HCT116 (cell line): ENCODE results near the gene KPNA3. TPM values are rescaled to one million over a fixed set of nuclear protein-coding genes. Genes with fewer than 3 reads are reported as not detected.

Source experiments
- ATAC-seq: fragments of 200-7000 bp; cut with Tn5 transposase; 2 replicates; pipeline ENCODE4 v1.9.1; 2020; ENCODE audit warnings: mild to moderate bottlenecking, moderate library complexity
- BruUV-seq: library from RNA; stranded (reverse); fragments of 400-500 nt; replicated peaks from 2 replicates; lab custom pipeline; 2021; lab: Mats Ljungman, UMichigan
- CTCF ChIA-PET: fragments of 300-600 bp; sonication (Branson Sonifier 250); formaldehyde crosslinking; loops from one replicate; lab custom pipeline; 2021; ENCODE audit warnings: antibody characterized with exemption; lab: Charles Lee
- POLR2A ChIA-PET: fragments of 300-600, 350-600 bp; sonication (Branson Sonifier 250); formaldehyde crosslinking; loops from one replicate; lab custom pipeline; 2021; ENCODE audit warnings: antibody characterized with exemption; lab: Charles Lee
- RAD21 ChIA-PET, 2 experiments: fragments of 300-600 bp; sonication (Branson Sonifier 250); formaldehyde crosslinking; loops; one replicate each; lab custom pipeline; 2023; ENCODE audit warnings: low total read pairs in 2 of 2; ENCODE audit not compliant: uncharacterized antibody in 2 of 2, unreplicated experiment in 2 of 2, low non-redundant PET in 1 of 2; lab: Charles Lee
- DNase-seq: peaks from one replicate; pipeline ENCODE4 v3.0.0-alpha.2; 2010; ENCODE audit warnings: low read depth, low spot score
- H2AFZ ChIP-seq: fragments of 200-600 bp; shearing (Covaris generic), sonication (generic); 2 replicates; pipeline ENCODE4 v1.6.1; 2017; ENCODE audit warnings: low read depth, mixed run types, mixed read lengths, antibody characterized with exemption, low read length; ENCODE audit not compliant: poor library complexity, severe bottlenecking
- H3K27ac ChIP-seq: 2 replicates; pipeline ENCODE4 v1.5.1; 2012; ENCODE audit warnings: low read depth, low read length
- H3K27me3 ChIP-seq: fragments of 200-600 bp; sonication (generic); 2 replicates; pipeline ENCODE4 v1.6.1; 2016; ENCODE audit warnings: mixed run types, low read length, mixed read lengths; ENCODE audit not compliant: insufficient read depth
- H3K36me3 ChIP-seq, 2 experiments: fragments of 200-500 bp in 1 of 2; fragments of 200-600 bp in 1 of 2; sonication (Bioruptor generic) in 1 of 2; sonication (generic) in 1 of 2; 2 replicates each; pipeline versions ENCODE4 v1.5.1 to v1.6.1; 2014 to 2016; ENCODE audit warnings: low read length in 2 of 2, inconsistent platforms in 1 of 2, mixed read lengths in 1 of 2, mixed run types in 1 of 2; ENCODE audit not compliant: insufficient read depth in 2 of 2, control insufficient read depth in 1 of 2
- H3K4me1 ChIP-seq, 2 experiments: fragments of 200-600 bp in 1 of 2; sonication (generic) in 1 of 2; 2 replicates each; pipeline versions ENCODE4 v1.5.1 to v1.6.1; 2012 to 2017; ENCODE audit warnings: low read length in 2 of 2, inconsistent platforms in 1 of 2, mild to moderate bottlenecking in 1 of 2, mixed read lengths in 1 of 2, mixed run types in 1 of 2, moderate library complexity in 1 of 2; ENCODE audit not compliant: insufficient read depth in 2 of 2, control insufficient read depth in 1 of 2
- H3K4me2 ChIP-seq: fragments of 200-600 bp; sonication (generic); 2 replicates; pipeline ENCODE4 v1.6.1; 2017; ENCODE audit warnings: mixed run types, low read length, mixed read lengths
- H3K4me3 ChIP-seq, 2 experiments: fragments of 200-600 bp in 1 of 2; sonication (generic) in 1 of 2; replicated peaks in 1 of 2; 2 replicates each; pipeline ENCODE4 v1.5.1; 2011 to 2016; ENCODE audit warnings: low read length in 2 of 2, control low read depth in 1 of 2, low read depth in 1 of 2, mild to moderate bottlenecking in 1 of 2, mixed read lengths in 1 of 2, mixed run types in 1 of 2
- H3K79me2 ChIP-seq: fragments of 200-600 bp; sonication (generic); 2 replicates; pipeline ENCODE4 v1.6.1; 2017; ENCODE audit warnings: mild to moderate bottlenecking, mixed run types, low read length, moderate library complexity, mixed read lengths; ENCODE audit not compliant: insufficient read depth
- H3K9ac ChIP-seq: fragments of 200-600 bp; sonication (generic); 2 replicates; pipeline ENCODE4 v1.6.1; 2016; ENCODE audit warnings: low read length, mixed read lengths
- H3K9me2 ChIP-seq: fragments of 200-600 bp; sonication (generic), shearing (Covaris generic); 2 replicates; pipeline ENCODE4 v1.6.1; 2017; ENCODE audit warnings: mixed run types, mild to moderate bottlenecking, moderate library complexity; ENCODE audit not compliant: insufficient read depth
- H3K9me3 ChIP-seq, 2 experiments: fragments of 200-500 bp in 1 of 2; fragments of 200-600 bp in 1 of 2; sonication (Bioruptor generic) in 1 of 2; sonication (generic) in 1 of 2; 2 replicates each; pipeline ENCODE4 v1.6.1; 2014 to 2017; ENCODE audit warnings: low read length in 2 of 2, mixed read lengths in 2 of 2, inconsistent platforms in 1 of 2, low read depth in 1 of 2, mild to moderate bottlenecking in 1 of 2, mixed run types in 1 of 2, moderate library complexity in 1 of 2; ENCODE audit not compliant: control insufficient read depth in 1 of 2, insufficient read depth in 1 of 2
- H4K20me1 ChIP-seq: fragments of 200-600 bp; sonication (generic), shearing (Covaris generic); 2 replicates; pipeline ENCODE4 v1.6.1; 2017; ENCODE audit warnings: mixed run types, mild to moderate bottlenecking, moderate library complexity; ENCODE audit not compliant: insufficient read depth
- ATF3 ChIP-seq: IDR thresholded peaks from 2 replicates; pipeline ENCODE4 v1.6.1; 2012
- CBX3 ChIP-seq: IDR thresholded peaks from 2 replicates; pipeline ENCODE4 v1.6.1; 2012; ENCODE audit warnings: low read depth
- CEBPB ChIP-seq: IDR thresholded peaks from 2 replicates; pipeline ENCODE4 v1.6.1; 2012; ENCODE audit warnings: low read depth
- EGR1 ChIP-seq: IDR thresholded peaks from 2 replicates; pipeline ENCODE4 v1.6.1; 2012; ENCODE audit warnings: low read depth
- EZH2phosphoT487 ChIP-seq: fragments of 200-600 bp; IDR thresholded peaks from 2 replicates; pipeline ENCODE4 v1.6.1; 2018; ENCODE audit warnings: antibody characterized with exemption, borderline replicate concordance
- FOSL1 ChIP-seq: IDR thresholded peaks from 2 replicates; pipeline ENCODE4 v1.6.1; 2012; ENCODE audit warnings: low read depth
- POLR2A ChIP-seq: IDR thresholded peaks from 2 replicates; pipeline ENCODE4 v1.7.0; 2011; ENCODE audit warnings: borderline replicate concordance; ENCODE audit not compliant: insufficient read depth, insufficient read length; ENCODE audit errors: extremely low read depth
- POLR2AphosphoS5 ChIP-seq: IDR thresholded peaks from 2 replicates; pipeline ENCODE4 v1.6.1; 2011; ENCODE audit warnings: mild to moderate bottlenecking, low read depth, low read length, moderate library complexity
- SIN3A ChIP-seq: IDR thresholded peaks from 2 replicates; pipeline ENCODE4 v1.6.1; 2012; ENCODE audit warnings: low read depth
- SP1 ChIP-seq: IDR thresholded peaks from 2 replicates; pipeline ENCODE4 v1.6.1; 2012; ENCODE audit warnings: low read depth
- TCF7L2 ChIP-seq: IDR thresholded peaks from 2 replicates; pipeline ENCODE4 v1.7.0; 2011; ENCODE audit warnings: borderline replicate concordance, inconsistent platforms; ENCODE audit not compliant: insufficient read depth, insufficient read length; ENCODE audit errors: extremely low read depth
- ZBTB33 ChIP-seq: IDR thresholded peaks from 2 replicates; pipeline ENCODE4 v1.6.1; 2011; ENCODE audit warnings: mild to moderate bottlenecking, low read length, moderate library complexity; ENCODE audit not compliant: insufficient replicate concordance; ENCODE audit errors: extremely low read depth
- intact Hi-C: fragments of 100-400 bp; cut with micrococcal nuclease; formaldehyde crosslinking; loops from 2 replicates; pipeline ENCODE4 v1.10.0; 2022
- total RNA-seq: library from RNA; stranded (reverse); gene quantifications from one replicate; pipeline ENCODE4 v1.2.1, GENCODE V29; 2021; ENCODE audit not compliant: unreplicated experiment

Gene KPNA3
- total RNA-seq, 1 experiment from 2014 or later: 45.0 TPM

GRCh38 chr13:49654011-49654410 lies 138.5 kb downstream of the KPNA3 start:
- intact Hi-C loops: loop anchor here (5.0 kb wide), 1 partner anchor 1418 kb away; no protein-coding TSS in a partner anchor
- Histone ChIP-seq H3K4me1 (no peaks in the 10 kb centered on the region), H4K20me1 (no peaks in the 10 kb centered on the region), H3K27me3 (no peaks in the 10 kb centered on the region), H3K27ac (no peak overlapping the region), H3K36me3 (no peaks in the 10 kb centered on the region), H3K4me3 (no peak overlapping the region), H2AFZ (no peak overlapping the region), H3K9me3 (no peaks in the 10 kb centered on the region), H3K4me2 (no peak overlapping the region), H3K9me2 (no peaks in the 10 kb centered on the region), H3K9ac (no peak overlapping the region), H3K79me2 (no peaks in the 10 kb centered on the region)
- no peak for TF ChIP-seq CBX3
- no peak for TF ChIP-seq EZH2phosphoT487
- TF ChIP-seq ATF3: no peak
- TF ChIP-seq CEBPB: no peak
- TF ChIP-seq SIN3A: no peak
- TF ChIP-seq SP1: no peak
- TF ChIP-seq POLR2A: no peak
- TF ChIP-seq ZBTB33: no peak
- no peak for TF ChIP-seq EGR1
- TF ChIP-seq POLR2AphosphoS5: no peak
- TF ChIP-seq TCF7L2: no peak
- no peak for TF ChIP-seq FOSL1
- ATAC-seq (no peak), DNase-seq (no peak)
- ChIA-PET CTCF (no interaction called here), RAD21 (no interaction called here), POLR2A (no interaction called here)
- BruUV-seq: no TSS peak
